HepG2 (cell line): ENCODE results near the gene GATD1. TPM values are rescaled to one million over a fixed set of nuclear protein-coding genes. Genes with fewer than 3 reads are reported as not detected.

ENCODE experiments used
- ARNT2 ChIP-seq: sonication (generic); formaldehyde crosslinking; IDR thresholded peaks from 2 replicates; pipeline ENCODE4 v1.8.0; 2022; ENCODE audit warnings: mild to moderate bottlenecking, low read depth, missing genetic modification reagents, moderate library complexity
- GABPB1 ChIP-seq: IDR thresholded peaks from 2 replicates; pipeline ENCODE4 v1.6.1; 2016; ENCODE audit warnings: mild to moderate bottlenecking, missing genetic modification reagents, moderate library complexity, missing compliant biosample characterization
- NAIF1 ChIP-seq: sonication (generic); formaldehyde crosslinking; IDR thresholded peaks from 2 replicates; pipeline ENCODE4 v1.5.0; 2020; ENCODE audit warnings: mild to moderate bottlenecking, missing genetic modification reagents, borderline replicate concordance
- POGZ ChIP-seq: sonication (generic); formaldehyde crosslinking; IDR thresholded peaks from 2 replicates; pipeline ENCODE4 v1.4.0; 2020; ENCODE audit warnings: mild to moderate bottlenecking, missing genetic modification reagents
- PTBP1 ChIP-seq: fragments of 200-400 bp; formaldehyde crosslinking; IDR thresholded peaks from 2 replicates; pipeline ENCODE4 v1.6.1; 2018; ENCODE audit warnings: low read length, low read depth; ENCODE audit not compliant: poor library complexity, severe bottlenecking
- RAD21 ChIP-seq: fragments of 450-650 bp; formaldehyde crosslinking; IDR thresholded peaks from 2 replicates; pipeline ENCODE4 v1.5.0; 2020; ENCODE audit warnings: mild to moderate bottlenecking
- RFX5 ChIP-seq: IDR thresholded peaks from 2 replicates; pipeline ENCODE4 v1.6.1; 2011; ENCODE audit warnings: low read depth, low read length, improper control_type of control experiment
- SNAPC2 ChIP-seq: sonication (generic); formaldehyde crosslinking; IDR thresholded peaks from 2 replicates; pipeline ENCODE4 v1.8.1; 2022; ENCODE audit warnings: mild to moderate bottlenecking, missing genetic modification reagents
- ZBTB1 ChIP-seq: sonication (generic); formaldehyde crosslinking; IDR thresholded peaks from 2 replicates; pipeline ENCODE4 v1.4.0; 2020; ENCODE audit warnings: missing genetic modification reagents, borderline replicate concordance
- ZC3H4 ChIP-seq: sonication (generic); formaldehyde crosslinking; IDR thresholded peaks from 2 replicates; pipeline ENCODE4 v1.4.0; 2020; ENCODE audit warnings: missing genetic modification reagents, borderline replicate concordance
- ZKSCAN8 ChIP-seq: IDR thresholded peaks from 2 replicates; pipeline ENCODE4 v1.6.1; 2016; ENCODE audit warnings: borderline replicate concordance, missing genetic modification reagents, missing compliant biosample characterization
- ZNF281 ChIP-seq: sonication (generic); formaldehyde crosslinking; IDR thresholded peaks from 2 replicates; pipeline ENCODE4 v1.4.0; 2020; ENCODE audit warnings: missing genetic modification reagents, borderline replicate concordance
- ZNF350 ChIP-seq: sonication (generic); formaldehyde crosslinking; IDR thresholded peaks from 2 replicates; pipeline ENCODE4 v1.4.0; 2020; ENCODE audit warnings: mild to moderate bottlenecking, low read depth, missing genetic modification reagents, borderline replicate concordance
- ZNF451 ChIP-seq: sonication (generic); formaldehyde crosslinking; IDR thresholded peaks from 2 replicates; pipeline ENCODE4 v1.5.0; 2020; ENCODE audit warnings: mild to moderate bottlenecking, missing genetic modification reagents
- polyA plus RNA-seq, 8 experiments: library from polyadenylated mRNA; depleted of rRNA in 3 of 8; stranded (reverse) in 7 of 8; unstranded in 1 of 8; fragments of >200 nt; fragmentation: Illumina TruSeq in 4 of 8; extraction: Trizol in 4 of 8; gene quantifications; 2 replicates each; pipeline versions ENCODE4 v1.2.1 to v1.2.3, GENCODE V29; 2011 to 2016; ENCODE audit warnings: low read depth in 4 of 8, missing spikeins in 1 of 8, mixed read lengths in 1 of 8; ENCODE audit not compliant: insufficient read depth in 1 of 8
- total RNA-seq, 5 experiments: library from RNA; depleted of rRNA; stranded (reverse); fragments of >200 nt; fragmentation: Illumina TruSeq; extraction: Trizol; gene quantifications; 2 replicates each; pipeline ENCODE4 v1.2.3, GENCODE V29; 2016; ENCODE audit warnings: low read depth in 1 of 5
- TF ChIP-seq, protein P1 (sequence below): sonication (generic); formaldehyde crosslinking; IDR thresholded peaks from 2 replicates; pipeline ENCODE4 v1.4.0; 2020; ENCODE audit warnings: missing genetic modification reagents, borderline replicate concordance
- TF ChIP-seq, protein P2 (sequence below): sonication (generic); formaldehyde crosslinking; IDR thresholded peaks from 2 replicates; pipeline ENCODE4 v1.4.0; 2020; ENCODE audit warnings: missing genetic modification reagents, mild to moderate bottlenecking, borderline replicate concordance
- TF ChIP-seq, protein P3 (sequence below): sonication (generic); formaldehyde crosslinking; IDR thresholded peaks from 2 replicates; pipeline ENCODE4 v1.5.0; 2020; ENCODE audit warnings: missing genetic modification reagents

GATD1 gene
- total and polyA plus RNA-seq, 2 of the 13 experiments (the other 11 are each of a cell fraction or from before 2014, with no cell fraction given) = 31.3 to 60.5 TPM

DNA sequence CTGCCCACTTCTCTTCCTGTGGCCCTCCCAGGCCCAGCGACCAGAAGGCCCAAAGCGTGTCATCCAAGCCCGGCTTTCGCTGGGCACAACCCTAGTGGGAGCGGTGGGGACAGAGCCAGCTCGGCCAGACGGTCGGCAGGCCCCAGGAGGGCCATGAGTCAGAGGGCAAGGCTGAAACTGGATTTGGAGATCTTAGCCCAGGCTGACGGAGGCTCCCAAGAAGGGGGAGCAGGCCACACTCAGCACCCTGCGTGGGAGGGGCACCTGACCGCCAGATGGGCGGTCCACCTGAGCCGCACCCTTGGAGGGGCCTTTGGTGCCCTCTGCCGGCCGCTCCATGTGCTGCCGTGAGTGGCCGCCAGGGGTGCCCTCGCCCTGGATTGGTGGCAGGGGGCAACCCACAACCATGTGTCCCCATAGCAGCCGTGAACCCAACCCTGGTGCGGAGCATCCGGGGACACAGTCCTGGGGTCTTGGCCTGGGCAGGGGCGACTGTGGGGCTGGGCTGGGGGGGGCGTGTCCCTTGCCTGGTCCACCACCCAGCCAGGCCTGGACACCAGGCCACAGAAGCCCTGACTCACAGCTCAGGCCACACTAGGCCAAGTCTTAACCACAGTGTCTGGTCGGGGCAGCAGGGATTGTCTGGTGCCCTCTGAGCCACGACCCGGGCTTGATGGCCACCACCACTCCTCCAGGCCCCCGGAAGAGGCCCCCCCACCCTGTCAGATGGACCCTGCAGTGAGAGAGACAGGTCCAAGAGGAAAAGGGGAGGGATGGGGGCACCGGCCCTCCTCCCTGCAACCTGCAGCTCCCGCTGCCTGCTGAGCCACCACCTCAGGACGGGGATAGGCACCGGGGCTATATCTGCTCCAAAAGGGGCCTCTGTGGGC, 49.2 kb downstream of the GATD1 start (continued):
- TF ChIP-seq, protein P1, sequence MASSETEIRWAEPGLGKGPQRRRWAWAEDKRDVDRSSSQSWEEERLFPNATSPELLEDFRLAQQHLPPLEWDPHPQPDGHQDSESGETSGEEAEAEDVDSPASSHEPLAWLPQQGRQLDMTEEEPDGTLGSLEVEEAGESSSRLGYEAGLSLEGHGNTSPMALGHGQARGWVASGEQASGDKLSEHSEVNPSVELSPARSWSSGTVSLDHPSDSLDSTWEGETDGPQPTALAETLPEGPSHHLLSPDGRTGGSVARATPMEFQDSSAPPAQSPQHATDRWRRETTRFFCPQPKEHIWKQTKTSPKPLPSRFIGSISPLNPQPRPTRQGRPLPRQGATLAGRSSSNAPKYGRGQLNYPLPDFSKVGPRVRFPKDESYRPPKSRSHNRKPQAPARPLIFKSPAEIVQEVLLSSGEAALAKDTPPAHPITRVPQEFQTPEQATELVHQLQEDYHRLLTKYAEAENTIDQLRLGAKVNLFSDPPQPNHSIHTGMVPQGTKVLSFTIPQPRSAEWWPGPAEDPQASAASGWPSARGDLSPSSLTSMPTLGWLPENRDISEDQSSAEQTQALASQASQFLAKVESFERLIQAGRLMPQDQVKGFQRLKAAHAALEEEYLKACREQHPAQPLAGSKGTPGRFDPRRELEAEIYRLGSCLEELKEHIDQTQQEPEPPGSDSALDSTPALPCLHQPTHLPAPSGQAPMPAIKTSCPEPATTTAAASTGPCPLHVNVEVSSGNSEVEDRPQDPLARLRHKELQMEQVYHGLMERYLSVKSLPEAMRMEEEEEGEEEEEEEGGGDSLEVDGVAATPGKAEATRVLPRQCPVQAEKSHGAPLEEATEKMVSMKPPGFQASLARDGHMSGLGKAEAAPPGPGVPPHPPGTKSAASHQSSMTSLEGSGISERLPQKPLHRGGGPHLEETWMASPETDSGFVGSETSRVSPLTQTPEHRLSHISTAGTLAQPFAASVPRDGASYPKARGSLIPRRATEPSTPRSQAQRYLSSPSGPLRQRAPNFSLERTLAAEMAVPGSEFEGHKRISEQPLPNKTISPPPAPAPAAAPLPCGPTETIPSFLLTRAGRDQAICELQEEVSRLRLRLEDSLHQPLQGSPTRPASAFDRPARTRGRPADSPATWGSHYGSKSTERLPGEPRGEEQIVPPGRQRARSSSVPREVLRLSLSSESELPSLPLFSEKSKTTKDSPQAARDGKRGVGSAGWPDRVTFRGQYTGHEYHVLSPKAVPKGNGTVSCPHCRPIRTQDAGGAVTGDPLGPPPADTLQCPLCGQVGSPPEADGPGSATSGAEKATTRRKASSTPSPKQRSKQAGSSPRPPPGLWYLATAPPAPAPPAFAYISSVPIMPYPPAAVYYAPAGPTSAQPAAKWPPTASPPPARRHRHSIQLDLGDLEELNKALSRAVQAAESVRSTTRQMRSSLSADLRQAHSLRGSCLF (CRISPR knock-in tag) = no peak
- TF ChIP-seq, protein P2, sequence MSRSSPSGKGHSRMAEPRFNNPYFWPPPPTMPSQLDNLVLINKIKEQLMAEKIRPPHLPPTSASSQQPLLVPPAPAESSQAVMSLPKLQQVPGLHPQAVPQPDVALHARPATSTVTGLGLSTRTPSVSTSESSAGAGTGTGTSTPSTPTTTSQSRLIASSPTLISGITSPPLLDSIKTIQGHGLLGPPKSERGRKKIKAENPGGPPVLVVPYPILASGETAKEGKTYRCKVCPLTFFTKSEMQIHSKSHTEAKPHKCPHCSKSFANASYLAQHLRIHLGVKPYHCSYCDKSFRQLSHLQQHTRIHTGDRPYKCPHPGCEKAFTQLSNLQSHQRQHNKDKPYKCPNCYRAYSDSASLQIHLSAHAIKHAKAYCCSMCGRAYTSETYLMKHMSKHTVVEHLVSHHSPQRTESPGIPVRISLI (CRISPR knock-in tag) = peak; percentile 24; the same call in 1 of the 2 replicates
- TF ChIP-seq RFX5 (no peak), ZC3H4 (CRISPR knock-in tag) (peak; percentile 55; the same call in 1 of the 2 replicates), RAD21 (CRISPR knock-in tag) (peak; percentile 95), ZBTB1 (no peak), ZNF281 (CRISPR knock-in tag) (no peak), ARNT2 (CRISPR knock-in tag) (no peak), NAIF1 (CRISPR knock-in tag) (no peak), ZNF451 (peak; percentile 70; the same call in 1 of the 2 replicates), ZNF350 (CRISPR knock-in tag) (peak; percentile 74; the same call in 1 of the 2 replicates), SNAPC2 (CRISPR knock-in tag) (peak; percentile 91), POGZ (CRISPR knock-in tag) (0 out of 2 replicates have a peak, but pooled peaks have one; percentile 59), ZKSCAN8 (CRISPR knock-in tag) (peak; percentile 30; the same call in 1 of the 2 replicates), GABPB1 (peak; percentile 77), PTBP1 (peak; percentile 19)
- TF ChIP-seq, protein P3, sequence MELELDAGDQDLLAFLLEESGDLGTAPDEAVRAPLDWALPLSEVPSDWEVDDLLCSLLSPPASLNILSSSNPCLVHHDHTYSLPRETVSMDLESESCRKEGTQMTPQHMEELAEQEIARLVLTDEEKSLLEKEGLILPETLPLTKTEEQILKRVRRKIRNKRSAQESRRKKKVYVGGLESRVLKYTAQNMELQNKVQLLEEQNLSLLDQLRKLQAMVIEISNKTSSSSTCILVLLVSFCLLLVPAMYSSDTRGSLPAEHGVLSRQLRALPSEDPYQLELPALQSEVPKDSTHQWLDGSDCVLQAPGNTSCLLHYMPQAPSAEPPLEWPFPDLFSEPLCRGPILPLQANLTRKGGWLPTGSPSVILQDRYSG (CRISPR knock-in tag) = no peak
